GM18520 (cell line): ENCODE data around the gene CCNYL1.
A peak's percentile ranks its signal among the peaks of the same experiment; 100 is the strongest.
"Not testable (repeated sequence)": the region's sequence is repeated elsewhere in the genome, so short reads cannot be mapped to it uniquely, and the experiment has no call there.

Source experiments
- ATAC-seq: cut with Tn5 transposase; IDR thresholded peaks from one replicate; pipeline ENCODE4 v1.9.1; 2021; ENCODE audit not compliant: unreplicated experiment

The CCNYL1 gene

GRCh38 chr2:207710814-207711740, at the start of gene CCNYL1:
Gene CCNYL1, plus strand, starts transcription at chr2:207711640. Its CDS starts 257 bp downstream, at chr2:207711897.
- ATAC-seq: peak; percentile 97

GRCh38 chr2:207662203-207662602, 49.2 kb upstream of the CCNYL1 start:
- ATAC-seq: peak; percentile 98

GRCh38 chr2:207663870-207664545, 47.4 kb upstream of the CCNYL1 start:
- ATAC-seq: no peak

- ATAC-seq: no peak
Measured at GRCh38 chr2:207670887-207671286, 40.6 kb upstream of the CCNYL1 start.

GRCh38 chr2:207673431-207673830, 38.0 kb upstream of the CCNYL1 start:
- no peak for ATAC-seq

- ATAC-seq: no peak
Measured at GRCh38 chr2:207674266-207674774, 37.1 kb upstream of the CCNYL1 start.

- no peak for ATAC-seq
Measured at GRCh38 chr2:207674826-207675225, 36.6 kb upstream of the CCNYL1 start.

- ATAC-seq: no peak
Measured at GRCh38 chr2:207676827-207677354, 34.5 kb upstream of the CCNYL1 start.

- ATAC-seq: no peak
Measured at GRCh38 chr2:207681431-207681830, 30.0 kb upstream of the CCNYL1 start.

GRCh38 chr2:207682557-207682956, 28.9 kb upstream of the CCNYL1 start:
- no peak for ATAC-seq

GRCh38 chr2:207683438-207683837, 28.0 kb upstream of the CCNYL1 start:
- no peak for ATAC-seq

- ATAC-seq: no peak
Measured at GRCh38 chr2:207683879-207684627, 27.4 kb upstream of the CCNYL1 start.

GRCh38 chr2:207686812-207687211, 24.6 kb upstream of the CCNYL1 start:
- no peak for ATAC-seq

- no peak for ATAC-seq
Measured at GRCh38 chr2:207688597-207688996, 22.8 kb upstream of the CCNYL1 start.

- ATAC-seq: not testable (repeated sequence)
Measured at GRCh38 chr2:207690845-207691461, 20.5 kb upstream of the CCNYL1 start.

- ATAC-seq: no peak
Measured at GRCh38 chr2:207692206-207693065, 19.0 kb upstream of the CCNYL1 start.

- no peak for ATAC-seq
Measured at GRCh38 chr2:207693641-207694249, 17.7 kb upstream of the CCNYL1 start.

GRCh38 chr2:207694811-207695281, 16.6 kb upstream of the CCNYL1 start:
- no peak for ATAC-seq

GRCh38 chr2:207695293-207695692, 16.1 kb upstream of the CCNYL1 start:
- ATAC-seq: no peak
